Erythroblast (primary cell): Measurements from ENCODE around the gene ZNF774.
"Not testable (repeated sequence)": the region's sequence is repeated elsewhere in the genome, so short reads cannot be mapped to it uniquely, and the experiment has no call there.

Source experiments
- DNase-seq, 2 experiments: peaks; one replicate each; lab custom pipeline; 2025; lab: John Stamatoyannopoulos, UW
- GATA1 ChIP-seq: IDR thresholded peaks from 2 replicates; pipeline ENCODE4 v1.6.1; 2011; ENCODE audit warnings: low read depth, mild to moderate bottlenecking, control low read depth, low read length, moderate library complexity
- POLR2A ChIP-seq: IDR thresholded peaks from 2 replicates; pipeline ENCODE4 v1.6.1; 2011; ENCODE audit warnings: mild to moderate bottlenecking, low read length

The ZNF774 gene

DNA sequence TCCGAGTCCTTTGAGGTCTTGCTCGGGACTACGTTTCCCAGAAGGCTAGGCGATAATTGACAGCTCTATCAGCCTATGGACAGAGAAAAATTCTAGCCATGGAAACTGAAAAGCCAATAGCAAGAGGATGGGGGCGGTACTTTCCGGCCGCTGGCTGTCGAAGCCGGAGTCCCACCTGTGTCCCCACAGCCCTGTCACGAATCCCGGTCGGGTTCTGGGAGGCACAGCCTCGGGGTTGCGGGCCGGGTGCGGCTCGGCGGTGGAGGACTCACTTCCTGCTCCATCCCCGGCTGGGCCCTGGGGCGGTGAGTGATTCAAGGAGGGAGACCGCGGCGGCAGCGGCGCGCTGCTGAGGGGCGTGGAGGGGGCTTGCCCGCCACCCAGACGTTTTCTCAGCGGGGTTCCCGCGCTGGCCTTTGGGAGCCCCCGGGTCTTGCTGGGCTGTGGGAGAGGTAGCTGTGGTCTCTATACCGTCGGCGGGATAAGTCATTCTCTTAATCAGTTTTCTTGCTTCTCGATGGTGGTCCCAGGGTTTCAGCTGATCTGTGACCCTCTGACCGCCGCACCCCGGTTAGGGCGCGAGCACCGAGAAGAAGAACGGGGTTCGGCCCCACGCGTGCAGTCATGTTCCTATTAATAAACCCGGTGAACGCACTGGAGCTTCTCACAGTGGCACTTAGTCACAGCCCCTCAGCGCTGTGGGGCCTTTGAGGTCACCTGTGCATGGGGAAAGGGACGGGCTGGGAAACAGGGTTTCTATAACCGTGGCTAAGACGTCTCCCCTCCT is at the start of gene ZNF774:
TSS of gene ZNF774 (plus strand) at position 178 of the 787 bp plus-strand sequence. CDS start 2,377 bp downstream, outside the sequence.
- TF ChIP-seq POLR2A (no peak), GATA1 (no peak)
- DNase-seq = peak; percentile 93 to 97

DNA sequence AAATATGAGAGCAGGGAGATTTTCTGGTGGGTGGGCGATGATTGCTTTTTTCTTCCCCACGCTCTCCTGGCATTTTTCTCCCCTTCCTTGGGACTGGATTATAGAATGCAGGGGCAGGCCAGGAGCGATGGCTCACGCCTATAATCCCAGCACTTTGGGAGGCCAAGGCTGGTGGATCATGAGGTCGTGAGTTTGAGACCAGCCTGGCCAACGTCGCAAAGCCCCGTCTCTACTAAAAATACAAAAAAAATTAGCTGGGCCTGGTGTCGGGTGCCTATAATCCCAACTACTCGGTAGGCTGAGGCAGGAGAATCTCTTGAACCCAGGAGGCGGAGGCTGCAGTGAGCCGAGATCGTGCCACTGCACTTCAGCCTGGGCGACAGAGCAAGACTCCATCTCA is 46.7 kb upstream of the ZNF774 start:
- not testable (repeated sequence) for DNase-seq

DNA sequence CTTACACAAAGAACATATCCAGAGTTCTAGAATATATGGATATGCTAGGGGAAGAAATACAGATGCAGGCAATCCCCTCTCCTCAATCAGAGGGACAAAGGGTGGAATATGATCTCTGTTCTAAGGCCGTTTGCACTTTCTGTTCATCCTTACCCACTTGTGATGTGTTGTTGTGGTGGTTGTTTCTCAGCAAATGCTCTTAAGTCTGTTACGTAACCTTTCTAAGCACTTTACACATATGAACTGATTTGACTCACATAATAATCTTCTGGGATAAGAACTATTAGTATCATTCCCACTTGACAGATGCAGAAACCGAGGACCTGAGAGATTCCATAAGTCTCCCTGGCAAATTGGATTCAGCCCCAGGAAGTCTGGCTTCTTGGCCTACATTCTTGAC is 46.2 kb upstream of the ZNF774 start:
- no peak for DNase-seq
- TF ChIP-seq POLR2A = no peak
- no peak for TF ChIP-seq GATA1

DNA sequence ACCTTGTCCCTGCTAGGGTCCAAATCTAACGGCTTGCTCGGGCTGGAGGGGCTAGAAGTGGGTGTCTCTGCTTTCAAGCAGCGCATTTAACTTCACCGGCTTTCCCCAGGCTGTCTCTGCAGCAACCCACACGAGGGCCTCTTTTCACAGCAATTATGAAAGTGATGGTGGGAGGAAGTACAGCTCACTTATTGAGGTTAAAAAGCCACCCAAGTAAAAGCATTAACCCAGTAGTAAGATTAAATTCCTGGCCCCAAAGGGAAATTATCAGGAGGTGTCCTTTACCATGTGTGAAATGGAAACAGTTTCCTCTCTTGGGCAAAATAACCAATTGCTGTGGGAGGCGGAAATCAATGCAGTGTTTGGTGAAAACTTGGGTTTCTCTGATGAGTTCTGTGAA is 45.5 kb upstream of the ZNF774 start:
- TF ChIP-seq GATA1 = no peak
- TF ChIP-seq POLR2A = no peak
- DNase-seq = no peak

DNA sequence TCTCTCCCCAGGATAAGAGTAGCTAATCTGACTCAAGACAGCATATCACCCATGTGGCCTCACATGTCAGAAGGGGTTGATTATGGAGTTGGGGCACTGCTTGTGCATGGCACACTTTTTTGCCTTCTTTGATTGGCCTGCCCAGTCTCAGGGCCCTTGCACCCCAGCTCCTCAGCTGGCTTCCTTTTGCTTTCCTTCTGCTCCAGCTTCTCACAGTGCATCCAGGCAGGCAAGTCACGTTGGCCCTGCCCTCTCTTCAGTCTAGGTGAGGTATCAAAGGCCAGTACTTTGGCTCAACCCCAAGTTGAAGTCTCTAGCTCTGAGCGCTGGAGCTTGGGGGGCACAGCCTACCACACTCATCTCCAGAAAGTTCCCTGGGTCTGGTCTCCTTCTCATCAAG is 44.4 kb upstream of the ZNF774 start:
- DNase-seq = no peak
- TF ChIP-seq GATA1 (no peak), POLR2A (no peak)

DNA sequence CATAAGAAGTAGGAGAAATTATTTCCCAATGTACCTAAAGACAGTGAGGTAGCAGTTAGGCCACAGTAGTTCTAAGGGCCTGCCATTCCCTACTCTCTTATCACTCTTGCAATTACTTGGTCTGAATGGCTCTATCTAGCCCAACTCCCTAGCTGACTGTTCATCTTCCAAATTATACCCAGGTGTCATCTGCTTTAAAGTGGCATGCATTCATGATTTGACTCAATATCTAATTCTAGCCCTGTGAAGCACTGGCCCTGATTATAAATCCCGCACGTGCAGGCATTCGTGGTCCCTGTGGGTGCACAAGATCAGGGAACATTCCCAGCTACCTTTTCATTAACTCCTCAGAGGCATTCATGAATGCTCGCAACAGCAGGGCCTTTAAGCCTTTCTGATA is 43.1 kb upstream of the ZNF774 start:
- DNase-seq = no peak
- TF ChIP-seq POLR2A (no peak), GATA1 (no peak)

DNA sequence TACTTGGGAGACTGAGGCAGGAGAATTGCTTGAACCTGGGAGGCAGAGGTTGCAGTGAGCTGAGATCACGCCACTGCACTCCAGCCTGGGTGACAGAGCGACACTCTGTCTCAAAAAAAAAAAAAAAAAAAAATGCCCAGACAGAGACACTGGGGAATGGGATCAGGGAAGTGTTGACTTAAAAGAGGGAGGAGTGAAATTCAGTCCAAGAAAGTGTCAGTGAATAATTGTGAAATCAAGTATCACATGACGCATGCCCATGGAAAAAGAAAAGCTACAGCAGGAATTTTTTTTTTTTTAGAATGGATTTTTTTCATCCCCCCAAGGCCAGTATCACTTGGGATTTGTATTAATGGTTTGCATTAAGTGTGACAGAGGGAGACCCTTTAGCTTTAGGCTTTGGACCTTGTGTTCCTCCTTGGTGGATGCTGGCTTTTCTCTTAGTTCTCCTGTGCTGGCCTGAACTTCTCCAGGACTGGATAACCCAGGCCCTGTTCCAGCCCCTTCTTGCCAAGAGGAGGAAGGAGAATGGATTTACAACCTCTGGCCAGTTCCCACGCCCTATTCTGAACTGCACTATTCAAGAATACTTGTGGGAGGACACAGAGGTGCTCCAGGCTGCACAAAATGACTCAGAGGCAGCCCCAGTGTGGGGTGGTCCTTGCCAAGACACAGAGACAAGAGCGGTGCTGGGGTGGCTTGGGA is 36.7 kb upstream of the ZNF774 start:
- no peak for DNase-seq
- TF ChIP-seq POLR2A (no peak), GATA1 (no peak)

DNA sequence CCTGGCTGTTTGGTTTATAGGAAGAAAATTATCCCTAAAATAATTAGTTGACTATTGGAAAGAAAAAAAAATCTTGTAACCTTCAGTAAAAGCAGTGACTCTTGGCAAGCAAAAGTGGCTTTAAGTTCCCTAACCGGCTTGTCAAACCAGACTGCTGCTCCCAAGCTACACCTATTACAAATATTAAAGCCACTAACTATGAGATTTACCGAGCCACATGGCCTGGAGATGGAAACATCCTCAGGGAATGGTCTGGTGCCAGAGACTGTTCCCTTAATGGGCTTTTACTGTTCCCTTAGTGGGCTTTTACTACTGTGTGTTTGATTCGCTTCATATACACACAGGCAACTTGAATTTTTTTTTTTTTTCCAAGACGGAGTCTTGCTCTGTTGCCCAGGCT is 35.9 kb upstream of the ZNF774 start:
- no peak for DNase-seq
- TF ChIP-seq GATA1 = no peak
- TF ChIP-seq POLR2A = no peak

DNA sequence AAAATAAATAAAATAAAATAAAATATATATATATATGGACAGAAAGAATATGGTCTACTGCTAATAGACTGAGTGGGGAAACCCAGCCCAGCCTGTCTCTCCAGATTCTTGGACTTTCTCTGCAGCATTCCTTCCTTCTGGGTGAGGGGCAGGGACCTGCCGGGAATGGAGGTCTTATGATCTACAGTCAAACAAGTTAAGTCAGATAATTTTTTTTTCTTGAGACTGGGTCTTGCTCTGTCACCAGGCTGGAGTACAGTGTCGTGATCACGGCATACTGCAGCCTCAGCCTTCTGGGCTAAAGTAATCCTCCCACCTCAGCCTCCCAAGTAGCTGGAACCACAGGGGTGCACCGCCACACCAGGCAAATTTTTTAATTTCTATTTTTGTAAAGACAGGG is 33.5 kb upstream of the ZNF774 start:
- no peak for DNase-seq
- no peak for TF ChIP-seq POLR2A
- TF ChIP-seq GATA1 = no peak

DNA sequence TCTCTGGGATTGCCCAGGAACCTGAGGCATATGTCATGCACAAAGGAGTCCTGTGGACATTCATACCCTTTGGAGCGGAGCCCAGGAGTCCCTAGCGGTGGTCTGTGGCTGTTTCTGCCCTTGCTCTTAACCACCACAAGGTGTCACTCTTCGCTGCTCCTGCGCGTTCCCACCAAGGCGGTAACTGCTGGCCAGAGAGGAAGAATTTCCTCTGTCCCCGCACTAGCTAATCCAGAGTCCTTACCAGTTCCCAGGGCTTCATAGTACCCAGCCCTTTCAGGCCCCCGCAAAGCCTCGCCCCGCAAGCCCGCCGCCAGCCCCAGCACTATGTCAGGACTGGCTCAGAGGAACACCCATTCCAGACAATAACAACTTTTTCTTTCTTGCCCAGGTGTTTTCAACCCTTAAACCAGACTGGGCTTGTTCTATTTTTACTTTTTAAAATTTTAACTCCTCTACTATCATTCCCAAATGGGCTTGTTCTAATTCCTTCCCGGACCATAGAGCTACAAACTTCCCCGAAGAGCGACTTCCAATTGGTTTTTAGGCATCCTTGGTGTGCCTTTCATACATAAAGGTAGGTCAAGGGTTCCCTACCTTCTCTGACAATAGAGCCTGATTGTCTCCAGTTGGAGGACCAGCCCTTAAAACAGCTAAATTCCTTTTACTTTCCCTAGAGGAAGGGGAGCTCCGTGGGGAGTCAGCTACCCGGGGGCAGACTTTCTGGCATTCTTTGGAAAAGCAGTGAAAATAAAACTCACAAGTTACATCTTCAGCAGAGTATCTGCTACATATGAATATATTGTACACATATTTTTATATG is 31.8 kb upstream of the ZNF774 start:
- DNase-seq = peak; percentile 84 to 89
- no peak for TF ChIP-seq POLR2A
- TF ChIP-seq GATA1 = no peak

DNA sequence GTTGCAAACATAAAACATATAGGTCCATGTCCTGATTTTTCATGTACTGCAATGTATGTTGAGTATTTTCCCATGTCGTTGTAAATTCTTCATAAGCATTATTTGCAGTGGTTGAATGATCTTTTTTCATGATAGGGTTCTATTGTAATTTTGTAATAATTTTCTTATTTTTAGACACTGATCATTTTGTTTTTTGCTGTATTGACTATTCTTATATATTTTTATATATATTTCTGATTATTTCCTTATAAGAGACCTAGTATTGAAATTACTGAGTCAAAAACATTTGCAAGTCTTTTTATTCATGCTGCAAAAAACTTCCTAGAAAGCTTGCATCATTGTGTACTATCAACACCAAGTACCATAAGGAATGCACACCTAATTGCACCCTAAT is 31.2 kb upstream of the ZNF774 start:
- DNase-seq = no peak
- TF ChIP-seq POLR2A = no peak
- no peak for TF ChIP-seq GATA1

DNA sequence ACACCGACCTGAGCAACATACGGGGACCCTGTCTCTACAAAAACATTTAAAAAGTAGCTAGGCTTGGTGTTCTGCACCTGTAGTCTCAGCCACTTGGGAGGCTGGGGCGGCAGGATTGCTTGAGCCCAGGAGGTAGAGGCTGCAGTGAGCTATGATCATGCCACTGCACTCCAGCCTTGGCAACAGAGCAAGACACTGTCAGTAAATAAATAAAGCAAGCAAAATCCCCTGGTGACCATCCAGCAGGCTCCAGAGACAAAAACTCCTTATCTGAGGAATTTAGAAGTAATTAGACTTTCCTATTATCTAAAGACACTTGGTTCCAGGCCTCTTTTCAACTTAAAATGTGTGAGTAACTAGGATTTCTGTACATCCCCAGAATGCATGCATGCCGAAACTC is 29.5 kb upstream of the ZNF774 start:
- no peak for TF ChIP-seq POLR2A
- DNase-seq = no peak

DNA sequence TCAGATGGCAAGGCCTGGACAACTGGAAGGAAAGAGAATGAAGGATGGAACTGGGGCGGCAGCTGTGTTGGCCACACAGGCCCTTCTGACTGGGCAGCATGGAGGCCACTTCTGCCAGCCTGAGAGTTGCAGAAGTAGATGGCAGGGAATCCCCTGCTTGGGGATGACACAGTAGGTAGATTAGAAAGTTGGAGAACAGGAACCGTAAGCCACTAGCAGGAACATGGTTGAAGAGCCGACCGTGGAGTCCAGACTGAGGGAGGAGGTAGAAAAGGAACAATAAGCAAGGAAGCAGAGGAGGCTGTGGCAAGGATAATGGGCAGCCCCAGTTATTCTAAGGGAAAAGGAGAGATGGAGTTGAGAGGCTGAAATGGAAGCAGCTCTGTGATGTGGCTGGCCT is 26.4 kb upstream of the ZNF774 start:
- no peak for DNase-seq
- TF ChIP-seq POLR2A (no peak), GATA1 (no peak)

DNA sequence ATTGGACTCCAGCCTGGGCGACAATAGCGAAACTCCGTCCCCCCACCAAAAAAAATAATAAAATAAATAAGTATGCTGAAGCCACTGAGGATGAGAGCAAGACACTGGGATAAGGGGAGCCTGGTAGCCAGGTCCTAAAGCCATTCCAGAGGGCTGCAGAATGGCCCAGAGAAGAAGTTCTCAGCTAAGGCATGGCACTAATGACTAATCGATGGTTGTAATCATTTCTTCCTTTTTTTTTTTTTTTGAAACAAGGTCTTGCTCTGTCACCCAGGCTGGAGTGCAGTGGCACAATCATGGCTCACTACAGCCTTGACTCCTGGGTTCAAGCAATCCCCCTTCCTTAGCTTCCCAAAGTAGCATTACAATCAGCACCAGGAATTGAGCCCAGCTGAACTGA is 25.6 kb upstream of the ZNF774 start:
- TF ChIP-seq POLR2A (no peak), GATA1 (no peak)
- no peak for DNase-seq
